GM19438 (cell line): ENCODE measurements around the gene TUT1.
"Not testable (repeated sequence)": the region's sequence is repeated elsewhere in the genome, so short reads cannot be mapped to it uniquely, and the experiment has no call there.

Experiments
- ATAC-seq: cut with Tn5 transposase; IDR thresholded peaks from one replicate; pipeline ENCODE4 v1.9.1; 2021; ENCODE audit warnings: low read depth; ENCODE audit not compliant: unreplicated experiment

Gene TUT1

GRCh38 chr11:62605902-62606301 lies 14.6 kb upstream of the TUT1 start:
- no peak for ATAC-seq

GRCh38 chr11:62605467-62605866 lies 14.1 kb upstream of the TUT1 start:
- no peak for ATAC-seq

GRCh38 chr11:62604460-62605120 lies 13.3 kb upstream of the TUT1 start:
- ATAC-seq, result no peak

GRCh38 chr11:62603776-62604299 lies 12.5 kb upstream of the TUT1 start:
- no peak for ATAC-seq

GRCh38 chr11:62603072-62603408 lies 11.7 kb upstream of the TUT1 start:
- ATAC-seq, result no peak

GRCh38 chr11:62602141-62603071 lies 11.1 kb upstream of the TUT1 start:
- ATAC-seq, result no peak

- ATAC-seq, result peak; percentile 72
Observed at GRCh38 chr11:62601372-62602140, 10.2 kb upstream of the TUT1 start, which contains the start of gene MTA2. Gene MTA2, minus strand, starts transcription at chr11:62601865. Its CDS starts 415 bp downstream, at chr11:62601450.

GRCh38 chr11:62601122-62601371 lies 9.7 kb upstream of the TUT1 start:
- ATAC-seq, result no peak

- no peak for ATAC-seq
Observed at GRCh38 chr11:62600367-62601121, 9.2 kb upstream of the TUT1 start.

- no peak for ATAC-seq
Observed at GRCh38 chr11:62599901-62600300, 8.6 kb upstream of the TUT1 start.

GRCh38 chr11:62599069-62599696 lies 7.9 kb upstream of the TUT1 start:
- ATAC-seq, result peak; percentile 51

- ATAC-seq, result no peak
Observed at GRCh38 chr11:62595124-62595523, 3.8 kb upstream of the TUT1 start.

GRCh38 chr11:62593434-62594044 lies 2.2 kb upstream of the TUT1 start:
- no peak for ATAC-seq

- ATAC-seq, result no peak
Observed at GRCh38 chr11:62592989-62593421, 1.7 kb upstream of the TUT1 start.

GRCh38 chr11:62592146-62592815 lies 958 bp upstream of the TUT1 start:
- no peak for ATAC-seq

GRCh38 chr11:62588966-62589637 lies 2.2 kb downstream of the TUT1 start:
- ATAC-seq, result no peak

GRCh38 chr11:62585356-62585755 lies 6.0 kb downstream of the TUT1 start:
- ATAC-seq, result not testable (repeated sequence)

- ATAC-seq, result not testable (repeated sequence)
Observed at GRCh38 chr11:62581735-62582134, 9.6 kb downstream of the TUT1 start.
